Measurements from ENCODE around the gene CCNJ. TPM values are rescaled to one million over a fixed set of nuclear protein-coding genes. Genes with fewer than 3 reads are reported as not detected.

The CCNJ gene
- total RNA-seq, 1 experiment from 2014 or later = 36.8 TPM

DNA sequence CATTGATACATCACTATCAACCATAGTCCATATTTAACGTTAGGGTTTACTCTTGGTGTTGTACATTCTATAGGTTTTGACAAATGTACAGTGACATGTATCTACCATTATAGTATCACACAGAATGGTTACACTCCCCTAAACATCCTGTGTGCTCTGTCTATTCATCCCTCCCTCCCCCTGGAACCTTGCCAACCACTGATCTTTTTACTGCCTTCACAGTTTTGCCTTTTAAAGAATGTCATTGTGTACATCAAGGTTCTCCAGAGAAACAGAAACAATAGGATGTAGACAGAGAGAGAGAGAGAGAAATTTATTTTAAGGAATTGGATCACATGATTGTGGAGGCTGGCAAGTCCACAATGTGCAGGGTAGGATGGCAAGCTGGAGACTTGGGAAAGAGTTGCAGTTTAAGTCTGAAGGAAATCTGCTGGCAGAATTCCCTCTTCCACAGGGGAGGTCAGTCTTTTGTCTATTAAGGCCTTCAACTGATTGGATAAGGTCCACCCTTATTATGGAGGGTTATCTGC, 45.1 kb upstream of the CCNJ start:
- no peaks in the 10 kb centered on the region for H3K79me2 ChIP-seq (ENCODE audit: insufficient read depth, low read length)
- H4K20me1 ChIP-seq (ENCODE audit: control insufficient read depth, insufficient read depth, insufficient read length) = no peaks in the 10 kb centered on the region
- no peak overlapping the region for H3K56ac ChIP-seq (ENCODE audit: insufficient read length, low read depth, low read length)
- no peaks in the 10 kb centered on the region for H3K79me1 ChIP-seq (ENCODE audit: insufficient read depth, low read depth, low read length, poor library complexity, severe bottlenecking)
- no peak overlapping the region for H2AFZ ChIP-seq (ENCODE audit: low read length)
- no peak overlapping the region for H4K8ac ChIP-seq (replicated peaks; ENCODE audit: insufficient read length, low read depth, low read length)
- no peak overlapping the region for H2BK5ac ChIP-seq (ENCODE audit: insufficient read length, low read length)
- H3K27ac Mint-ChIP-seq = no peak overlapping the region
- no peaks in the 10 kb centered on the region for H3K23me2 ChIP-seq (ENCODE audit: insufficient read length, low read depth, low read length, poor library complexity, severe bottlenecking)
- TF ChIP-seq, protein P1, sequence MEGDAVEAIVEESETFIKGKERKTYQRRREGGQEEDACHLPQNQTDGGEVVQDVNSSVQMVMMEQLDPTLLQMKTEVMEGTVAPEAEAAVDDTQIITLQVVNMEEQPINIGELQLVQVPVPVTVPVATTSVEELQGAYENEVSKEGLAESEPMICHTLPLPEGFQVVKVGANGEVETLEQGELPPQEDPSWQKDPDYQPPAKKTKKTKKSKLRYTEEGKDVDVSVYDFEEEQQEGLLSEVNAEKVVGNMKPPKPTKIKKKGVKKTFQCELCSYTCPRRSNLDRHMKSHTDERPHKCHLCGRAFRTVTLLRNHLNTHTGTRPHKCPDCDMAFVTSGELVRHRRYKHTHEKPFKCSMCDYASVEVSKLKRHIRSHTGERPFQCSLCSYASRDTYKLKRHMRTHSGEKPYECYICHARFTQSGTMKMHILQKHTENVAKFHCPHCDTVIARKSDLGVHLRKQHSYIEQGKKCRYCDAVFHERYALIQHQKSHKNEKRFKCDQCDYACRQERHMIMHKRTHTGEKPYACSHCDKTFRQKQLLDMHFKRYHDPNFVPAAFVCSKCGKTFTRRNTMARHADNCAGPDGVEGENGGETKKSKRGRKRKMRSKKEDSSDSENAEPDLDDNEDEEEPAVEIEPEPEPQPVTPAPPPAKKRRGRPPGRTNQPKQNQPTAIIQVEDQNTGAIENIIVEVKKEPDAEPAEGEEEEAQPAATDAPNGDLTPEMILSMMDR (conservative IDR thresholded peaks at IDR 0.05) = no peak
- no peak overlapping the region for H2BK20ac ChIP-seq (ENCODE audit: low read depth, low read length, poor library complexity, severe bottlenecking)
- no peak overlapping the region for H4K91ac ChIP-seq (ENCODE audit: insufficient read length, low read depth, low read length)
- H3K27me3 ChIP-seq (ENCODE audit: insufficient read depth, low read length) = no peaks in the 10 kb centered on the region
- H2AK5ac ChIP-seq (ENCODE audit: insufficient read length, low read length) = no peak overlapping the region
- no peaks in the 10 kb centered on the region for H3K36me3 Mint-ChIP-seq (ENCODE audit: insufficient read depth in 1 of 3, low read depth in 3 of 3)
- H3T11ph ChIP-seq (ENCODE audit: low read length) = no peak overlapping the region
- no peak for DNase-seq
- H3K4me1 ChIP-seq (ENCODE audit: insufficient read depth, low read length) = no peaks in the 10 kb centered on the region
- no peak overlapping the region for H3K14ac ChIP-seq (ENCODE audit: insufficient read depth, low read length)
- H3K4me3 Mint-ChIP-seq = no peak overlapping the region
- H3K18ac ChIP-seq (ENCODE audit: insufficient read length, low read depth, low read length) = no peak overlapping the region
- H3K4me1 Mint-ChIP-seq = peaks cover 0 to 3% of the 10 kb centered on the region in 2 experiments; a peak in 1 of 4 replicates
- H3K4ac ChIP-seq (ENCODE audit: low read depth, low read length) = no peak overlapping the region
- H3K23ac ChIP-seq (ENCODE audit: insufficient read length, low read depth, low read length) = no peak overlapping the region
- H3K4me2 ChIP-seq (ENCODE audit: insufficient read depth, insufficient read length, low read length) = no peak overlapping the region
- no peak overlapping the region for H4K5ac ChIP-seq (ENCODE audit: insufficient read length, low read depth, low read length)
- H3K9ac ChIP-seq (ENCODE audit: extremely low read depth, insufficient read length, low read length) = no peak overlapping the region
- H2BK120ac ChIP-seq (ENCODE audit: low read depth, low read length, poor library complexity, severe bottlenecking) = no peak overlapping the region
- H2BK15ac ChIP-seq (ENCODE audit: low read depth, low read length) = no peak overlapping the region
- no peaks in the 10 kb centered on the region for H3K9me3 ChIP-seq (ENCODE audit: control insufficient read depth, low read depth, low read length)
- H3K9me3 Mint-ChIP-seq = no peaks in the 10 kb centered on the region
- WGBS (ENCODE audit: extremely low coverage, insufficient read length, low lambda C conversion rate) = no CpG with 5 or more reads among the region's 1 CpG
- H3K27ac ChIP-seq (ENCODE audit: insufficient read length, low read depth, low read length) = no peak overlapping the region
- no peaks in the 10 kb centered on the region for H3K27me3 Mint-ChIP-seq (ENCODE audit: low read depth)
- no peak overlapping the region for H2BK12ac ChIP-seq (ENCODE audit: insufficient read length, low read depth, low read length)

All from H9 (cell line).